ENCODE results near the gene DHX35.

DNA sequence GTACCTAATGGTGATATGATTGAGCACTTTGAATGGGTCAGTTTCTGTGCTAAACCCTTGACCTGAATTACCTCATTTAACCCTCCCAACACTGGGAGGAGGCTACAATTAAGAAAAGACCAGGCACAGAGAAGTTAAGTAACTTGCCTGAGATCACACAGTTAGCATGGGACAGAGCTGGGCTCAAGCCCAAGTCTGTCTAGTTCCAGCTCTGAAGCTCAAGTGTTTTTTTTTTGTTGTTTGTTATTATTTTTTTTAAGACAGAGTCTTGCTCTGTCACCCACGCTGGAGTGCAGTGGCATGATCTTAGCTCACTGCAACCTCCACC lies 31.9 kb upstream of the DHX35 start:
- TF ChIP-seq TAF1 (IDR thresholded peaks at IDR 0.05; ENCODE audit: low read depth) (no peak), MXI1 (conservative IDR thresholded peaks at IDR 0.05; ENCODE audit: poor library complexity, severe bottlenecking) (no peak), SMC3 (conservative IDR thresholded peaks at IDR 0.05; ENCODE audit: poor library complexity) (no peak), REST (IDR thresholded peaks at IDR 0.05; ENCODE audit: borderline replicate concordance) (no peak), EZH2 (IDR thresholded peaks at IDR 0.05; ENCODE audit: borderline replicate concordance, insufficient read depth, low read length, poor library complexity, severe bottlenecking) (no peak)
- TF ChIP-seq, protein P1, sequence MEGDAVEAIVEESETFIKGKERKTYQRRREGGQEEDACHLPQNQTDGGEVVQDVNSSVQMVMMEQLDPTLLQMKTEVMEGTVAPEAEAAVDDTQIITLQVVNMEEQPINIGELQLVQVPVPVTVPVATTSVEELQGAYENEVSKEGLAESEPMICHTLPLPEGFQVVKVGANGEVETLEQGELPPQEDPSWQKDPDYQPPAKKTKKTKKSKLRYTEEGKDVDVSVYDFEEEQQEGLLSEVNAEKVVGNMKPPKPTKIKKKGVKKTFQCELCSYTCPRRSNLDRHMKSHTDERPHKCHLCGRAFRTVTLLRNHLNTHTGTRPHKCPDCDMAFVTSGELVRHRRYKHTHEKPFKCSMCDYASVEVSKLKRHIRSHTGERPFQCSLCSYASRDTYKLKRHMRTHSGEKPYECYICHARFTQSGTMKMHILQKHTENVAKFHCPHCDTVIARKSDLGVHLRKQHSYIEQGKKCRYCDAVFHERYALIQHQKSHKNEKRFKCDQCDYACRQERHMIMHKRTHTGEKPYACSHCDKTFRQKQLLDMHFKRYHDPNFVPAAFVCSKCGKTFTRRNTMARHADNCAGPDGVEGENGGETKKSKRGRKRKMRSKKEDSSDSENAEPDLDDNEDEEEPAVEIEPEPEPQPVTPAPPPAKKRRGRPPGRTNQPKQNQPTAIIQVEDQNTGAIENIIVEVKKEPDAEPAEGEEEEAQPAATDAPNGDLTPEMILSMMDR (IDR thresholded peaks at IDR 0.05; ENCODE audit: poor library complexity, severe bottlenecking), result no peak

All from neural cell (in vitro differentiated cells).